Activated CD8-positive, alpha-beta T cell treated with anti-CD3 and anti-CD28 coated beads for 36 hours (primary cell): ENCODE data around the gene HIPK4. TPM values are rescaled to one million over a fixed set of nuclear protein-coding genes. Genes with fewer than 3 reads are reported as not detected.

Experiments
- ATAC-seq: fragments of 200-7000 bp; cut with Tn5 transposase; one replicate; pipeline ENCODE4 v1.10.0; 2021; ENCODE audit warnings: mild to moderate bottlenecking, moderate library complexity
- CTCF ChIA-PET: fragments of 350-600 bp; sonication (Branson Sonifier 250); formaldehyde crosslinking; loops from one replicate; lab custom pipeline; 2021; ENCODE audit warnings: antibody characterized with exemption; lab: Charles Lee
- POLR2A ChIA-PET: fragments of 350-600 bp; sonication (Branson Sonifier 250); formaldehyde crosslinking; loops from one replicate; lab custom pipeline; 2021; ENCODE audit warnings: antibody characterized with exemption; lab: Charles Lee
- DNase-seq: peaks from one replicate; pipeline ENCODE4 v3.0.0-alpha.2; 2020
- H3K27ac Mint-ChIP-seq: one replicate; pipeline ENCODE4 v1.8.0; 2021; ENCODE audit warnings: mild to moderate bottlenecking, mixed read lengths
- H3K27me3 Mint-ChIP-seq: one replicate; pipeline ENCODE4 v1.8.0; 2021; ENCODE audit warnings: mixed read lengths
- H3K36me3 Mint-ChIP-seq: one replicate; pipeline ENCODE4 v1.8.0; 2021; ENCODE audit warnings: low read depth, mixed read lengths
- H3K4me1 Mint-ChIP-seq: one replicate; pipeline ENCODE4 v1.8.0; 2021; ENCODE audit warnings: low read depth, mixed read lengths
- H3K4me3 Mint-ChIP-seq: one replicate; pipeline ENCODE4 v1.8.0; 2021; ENCODE audit warnings: mild to moderate bottlenecking, moderate library complexity, mixed read lengths
- H3K9me3 Mint-ChIP-seq: one replicate; pipeline ENCODE4 v1.8.0; 2021; ENCODE audit warnings: mixed read lengths
- CTCF ChIP-seq: fragments of 200-600 bp; IDR thresholded peaks from one replicate; pipeline ENCODE4 v1.8.0; 2022; ENCODE audit warnings: antibody characterized with exemption, mild to moderate bottlenecking
- intact Hi-C: fragments of 100-400 bp; cut with micrococcal nuclease; formaldehyde crosslinking; loops from one replicate; pipeline ENCODE4 v1.10.0; 2022
- total RNA-seq, 2 experiments: library from RNA; stranded (reverse); gene quantifications; one replicate each; pipeline ENCODE4 v1.2.3, GENCODE V29; 2021

HIPK4 gene
- total RNA-seq, 2 experiments from 2014 or later = not detected

DNA sequence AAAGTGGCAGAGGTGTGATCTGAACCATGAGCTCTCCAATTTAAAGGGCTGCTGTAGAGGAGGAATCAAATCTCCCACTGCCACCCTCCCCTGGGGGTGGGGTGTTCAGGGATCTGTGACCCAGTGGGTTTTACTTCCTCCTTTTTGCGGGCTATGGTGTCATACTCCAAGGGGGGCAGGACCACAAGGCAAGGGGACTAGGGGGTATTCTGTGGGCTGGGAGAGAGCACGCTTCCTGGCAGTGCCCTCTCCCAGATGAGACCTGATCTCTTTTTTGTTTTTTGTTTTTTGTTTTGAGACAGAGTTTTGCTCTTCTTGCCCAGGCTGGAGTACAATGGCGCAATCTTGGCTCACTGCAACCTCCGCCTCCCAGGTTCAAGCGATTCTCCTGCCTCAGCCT, 31.2 kb downstream of the HIPK4 start:
- no peaks in the 10 kb centered on the region for H3K27me3 Mint-ChIP-seq
- ATAC-seq = no peak
- H3K4me3 Mint-ChIP-seq = no peak overlapping the region
- ChIA-PET CTCF (no interaction called here), POLR2A (no interaction called here)
- no peaks in the 10 kb centered on the region for H3K36me3 Mint-ChIP-seq
- no peaks in the 10 kb centered on the region for H3K9me3 Mint-ChIP-seq
- TF ChIP-seq CTCF = no peak
- DNase-seq = no peak
- intact Hi-C loops = no loop called here
- H3K4me1 Mint-ChIP-seq = peaks cover 17% of the 10 kb centered on the region
- H3K27ac Mint-ChIP-seq = no peak overlapping the region

- CTCF ChIA-PET = no interaction called here
- Mint-ChIP-seq H3K27me3 (no peaks in the 10 kb centered on the region), H3K36me3 (no peaks in the 10 kb centered on the region)
These were observed 32.3 kb downstream of the HIPK4 start for GRCh38 chr19:40357640-40358039.

DNA sequence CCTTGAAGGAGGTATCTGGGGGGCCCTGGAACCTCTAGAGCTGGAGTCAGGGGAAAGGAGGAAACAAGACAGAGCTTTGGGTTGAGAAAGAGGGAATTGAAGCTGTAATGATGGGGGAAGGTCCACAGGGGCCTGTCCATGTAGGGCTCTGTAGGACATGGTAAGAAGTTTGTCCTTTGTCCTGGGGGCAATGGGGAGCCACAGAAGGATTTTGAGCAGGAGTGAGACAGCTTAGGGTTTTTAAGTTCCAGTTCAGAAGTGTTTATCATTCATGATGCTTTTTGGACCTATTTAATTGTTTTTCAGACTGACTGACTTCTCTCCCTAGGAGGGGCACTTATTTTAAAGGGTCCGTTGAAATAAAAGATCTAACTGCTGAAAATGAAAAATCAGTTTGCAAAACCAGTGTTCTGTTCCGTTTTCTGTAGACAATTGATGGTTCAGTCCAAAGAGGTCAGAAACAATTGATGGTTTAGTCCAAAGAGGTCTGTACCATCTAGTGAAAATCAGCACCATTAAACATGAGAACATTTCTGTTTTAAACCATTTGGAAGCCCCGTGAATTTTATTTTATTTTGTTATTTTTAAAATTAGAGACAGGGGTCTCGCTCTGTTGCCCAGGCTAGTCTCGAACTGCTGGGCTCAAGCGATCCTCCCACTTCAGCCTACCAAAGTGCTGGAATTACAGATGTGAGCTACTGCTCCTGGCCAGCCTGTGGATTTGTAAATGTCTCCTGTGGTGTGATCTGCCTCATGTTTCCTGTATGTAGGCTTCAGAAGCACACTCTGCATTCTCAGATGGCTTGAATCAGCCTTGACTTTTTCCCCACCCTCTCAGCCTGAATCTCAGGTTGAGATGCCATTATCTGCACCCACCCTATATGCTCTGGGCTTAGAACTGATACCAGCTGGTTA, 33.0 kb downstream of the HIPK4 start:
- intact Hi-C loops = no loop called here
- peaks cover 12% of the 10 kb centered on the region for H3K4me1 Mint-ChIP-seq
- ATAC-seq (no peak), DNase-seq (no peak)
- H3K4me3 Mint-ChIP-seq = no peak overlapping the region
- TF ChIP-seq CTCF = no peak
- H3K27ac Mint-ChIP-seq = peak overlapping the region; percentile 32
- POLR2A ChIA-PET = interaction anchor here (1.4 kb wide), 1 partner anchor 24 kb away, joined by 3 read pairs; no protein-coding TSS in a partner anchor
- H3K27me3 Mint-ChIP-seq = no peaks in the 10 kb centered on the region
- no peaks in the 10 kb centered on the region for H3K9me3 Mint-ChIP-seq
- H3K36me3 Mint-ChIP-seq = no peaks in the 10 kb centered on the region
- CTCF ChIA-PET = interaction anchor here (1.2 kb wide), 1 partner anchor 51 kb away, joined by 4 read pairs; no protein-coding TSS in a partner anchor

More at GRCh38 chr19:40357640-40358039, 32.3 kb downstream of the HIPK4 start:
- Mint-ChIP-seq H3K4me3 (no peak overlapping the region), H3K9me3 (no peaks in the 10 kb centered on the region), H3K4me1 (peaks cover 12% of the 10 kb centered on the region), H3K27ac (peak overlapping the region; percentile 32)
- POLR2A ChIA-PET = interaction anchor here (1.4 kb wide), 1 partner anchor 23 kb away, joined by 3 read pairs; no protein-coding TSS in a partner anchor
- intact Hi-C loops = no loop called here
- ATAC-seq (no peak), DNase-seq (no peak)
- TF ChIP-seq CTCF = no peak

- intact Hi-C loops = no loop called here
- no peaks in the 10 kb centered on the region for H3K36me3 Mint-ChIP-seq
- ChIA-PET POLR2A (interaction anchor here (1.4 kb wide), 1 partner anchor 25 kb away, joined by 3 read pairs; no protein-coding TSS in a partner anchor), CTCF (interaction anchor here (0.6 to 1.2 kb wide), 2 partner anchors 8 to 51 kb away, joined by 3 to 4 read pairs; no protein-coding TSS in a partner anchor)
- no peaks in the 10 kb centered on the region for H3K9me3 Mint-ChIP-seq
- H3K4me3 Mint-ChIP-seq = no peak overlapping the region
- DNase-seq = no peak
- ATAC-seq = no peak
- TF ChIP-seq CTCF = no peak
- H3K27ac Mint-ChIP-seq = peak overlapping the region; percentile 16
- peaks cover 12% of the 10 kb centered on the region for H3K4me1 Mint-ChIP-seq
- H3K27me3 Mint-ChIP-seq = no peaks in the 10 kb centered on the region
These were observed 33.9 kb downstream of the HIPK4 start for GRCh38 chr19:40355975-40356680.
